ENCODE data around the gene JUND.
A peak's percentile ranks its signal among the peaks of the same experiment; 100 is the strongest.

Gene JUND

GRCh38 chr19:18291019-18291524 is 9.7 kb upstream of the JUND start:
- TF ChIP-seq, protein P1, sequence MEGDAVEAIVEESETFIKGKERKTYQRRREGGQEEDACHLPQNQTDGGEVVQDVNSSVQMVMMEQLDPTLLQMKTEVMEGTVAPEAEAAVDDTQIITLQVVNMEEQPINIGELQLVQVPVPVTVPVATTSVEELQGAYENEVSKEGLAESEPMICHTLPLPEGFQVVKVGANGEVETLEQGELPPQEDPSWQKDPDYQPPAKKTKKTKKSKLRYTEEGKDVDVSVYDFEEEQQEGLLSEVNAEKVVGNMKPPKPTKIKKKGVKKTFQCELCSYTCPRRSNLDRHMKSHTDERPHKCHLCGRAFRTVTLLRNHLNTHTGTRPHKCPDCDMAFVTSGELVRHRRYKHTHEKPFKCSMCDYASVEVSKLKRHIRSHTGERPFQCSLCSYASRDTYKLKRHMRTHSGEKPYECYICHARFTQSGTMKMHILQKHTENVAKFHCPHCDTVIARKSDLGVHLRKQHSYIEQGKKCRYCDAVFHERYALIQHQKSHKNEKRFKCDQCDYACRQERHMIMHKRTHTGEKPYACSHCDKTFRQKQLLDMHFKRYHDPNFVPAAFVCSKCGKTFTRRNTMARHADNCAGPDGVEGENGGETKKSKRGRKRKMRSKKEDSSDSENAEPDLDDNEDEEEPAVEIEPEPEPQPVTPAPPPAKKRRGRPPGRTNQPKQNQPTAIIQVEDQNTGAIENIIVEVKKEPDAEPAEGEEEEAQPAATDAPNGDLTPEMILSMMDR (IDR thresholded peaks at IDR 0.05), result no peak
- peaks cover 8 to 43% (median 38%) of the 10 kb centered on the region in 4 donors for H3K4me1 ChIP-seq

DNA sequence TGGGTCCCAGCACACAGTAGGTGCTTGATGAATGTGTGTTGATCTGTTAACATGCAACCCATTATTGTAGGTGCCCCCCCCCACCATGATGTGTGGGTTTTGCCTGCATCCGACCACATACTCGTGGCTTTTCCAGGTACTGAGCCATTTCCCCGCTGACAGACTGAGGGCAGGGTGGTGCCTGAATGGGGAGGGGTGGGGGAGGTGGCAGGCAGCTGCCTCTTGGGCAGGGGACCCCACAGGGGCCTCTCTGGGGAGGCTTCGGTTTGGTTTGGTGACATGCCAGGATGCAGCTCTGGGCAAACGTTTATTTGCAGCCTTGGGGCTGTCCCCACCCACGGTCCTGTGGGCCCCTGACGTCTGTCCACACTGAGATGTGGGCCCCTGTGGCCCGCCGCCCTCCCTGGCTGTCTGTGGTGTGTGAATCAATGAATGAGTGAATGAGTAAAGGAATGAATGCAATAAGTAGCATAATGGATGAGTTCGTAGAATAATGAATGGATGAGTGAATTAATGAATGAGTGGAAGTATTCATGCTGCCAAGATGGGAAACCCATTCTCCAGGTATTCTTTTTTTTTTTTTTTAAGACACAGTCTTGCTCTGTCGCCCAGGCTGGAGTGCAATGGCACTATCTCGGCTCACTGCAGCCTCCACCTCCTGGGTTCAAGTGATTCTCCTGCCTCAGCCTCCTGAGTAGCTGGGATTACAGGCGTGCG is 9.0 kb upstream of the JUND start:
- H3K27ac ChIP-seq, result peak overlapping the region; percentile 95 to 99
- peaks cover 8 to 46% (median 38%) of the 10 kb centered on the region in 4 donors for H3K4me1 ChIP-seq
- intact Hi-C loops (cut with DNase I; ENCODE audit: low total_unique reads), result no loop called here
- no peak overlapping the region for H3K4me3 ChIP-seq
- no peaks in the 10 kb centered on the region for H3K36me3 ChIP-seq
- TF ChIP-seq, protein P1 (IDR thresholded peaks at IDR 0.05), result no peak
- H3K27me3 ChIP-seq, result no peaks in the 10 kb centered on the region
- peak in 1 of 2 donors; percentile 90 for DNase-seq
- no peaks in the 10 kb centered on the region for H3K9me3 ChIP-seq

More at GRCh38 chr19:18291019-18291524, 9.7 kb upstream of the JUND start:
- peak in 1 of 2 donors; percentile 77 for DNase-seq
- H3K9me3 ChIP-seq, result no peaks in the 10 kb centered on the region
- no peaks in the 10 kb centered on the region for H3K36me3 ChIP-seq
- intact Hi-C loops (cut with DNase I; ENCODE audit: low total_unique reads), result no loop called here
- no peaks in the 10 kb centered on the region for H3K27me3 ChIP-seq
- peak overlapping the region; percentile 64 for H3K4me3 ChIP-seq
- H3K27ac ChIP-seq, result peak overlapping the region; percentile 95 to 99

- H3K4me1 ChIP-seq, result peaks cover 8 to 54% (median 41%) of the 10 kb centered on the region in 4 donors
- H3K36me3 ChIP-seq, result no peaks in the 10 kb centered on the region
- peak overlapping the region; percentile 95 to 99 for H3K27ac ChIP-seq
- H3K4me3 ChIP-seq, result no peak overlapping the region
- no peak for DNase-seq
- intact Hi-C loops (cut with DNase I; ENCODE audit: low total_unique reads), result no loop called here
- no peaks in the 10 kb centered on the region for H3K27me3 ChIP-seq
- TF ChIP-seq, protein P1 (IDR thresholded peaks at IDR 0.05), result no peak
- H3K9me3 ChIP-seq, result no peaks in the 10 kb centered on the region
Observed at GRCh38 chr19:18289471-18290301, 8.3 kb upstream of the JUND start.

DNA sequence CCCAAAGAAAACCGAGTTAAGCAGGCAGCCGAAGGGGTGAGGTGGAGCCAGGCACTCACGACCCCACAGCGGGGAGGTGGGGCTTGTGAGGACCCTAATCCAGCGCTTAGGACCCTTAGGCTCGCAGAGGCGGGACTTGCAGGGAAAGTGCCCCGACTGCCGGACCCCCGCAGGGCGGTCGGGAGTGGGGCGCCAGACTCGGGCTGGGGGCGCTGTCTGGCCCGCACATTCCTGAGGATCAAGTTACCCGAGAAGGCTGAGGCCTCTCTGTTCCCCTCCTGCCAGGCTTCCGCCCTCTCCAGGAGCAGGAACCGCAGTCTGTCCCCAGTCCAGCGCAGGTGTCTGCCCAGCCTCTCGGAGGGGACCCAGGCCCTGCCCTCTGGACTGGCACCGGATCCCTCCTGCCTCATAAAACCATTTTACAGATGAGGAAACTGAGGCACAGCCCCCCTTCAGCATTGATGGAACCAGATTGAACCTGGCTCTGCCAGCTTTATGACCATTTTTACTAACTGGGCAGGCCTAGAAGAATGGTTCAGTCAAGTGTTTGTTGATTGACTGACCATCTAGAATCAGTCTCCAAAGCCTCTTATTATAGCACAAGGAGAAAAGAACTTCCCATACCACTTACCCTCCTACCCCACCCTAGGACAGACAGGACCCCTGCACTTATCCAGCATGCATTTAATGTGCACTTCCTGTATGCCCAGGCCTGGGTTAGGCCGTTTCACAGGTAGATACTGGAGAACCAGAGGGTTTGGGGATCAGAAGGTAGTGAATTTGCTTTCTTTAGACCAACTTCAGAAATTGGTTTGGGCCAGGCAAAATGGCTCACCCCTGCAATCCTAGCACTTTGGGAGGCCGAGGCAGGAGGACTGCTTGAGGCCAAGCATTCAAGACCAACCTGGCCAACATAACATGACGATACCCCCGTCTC is 6.7 kb upstream of the JUND start:
- H3K36me3 ChIP-seq, result no peaks in the 10 kb centered on the region
- H3K4me3 ChIP-seq, result no peak overlapping the region
- intact Hi-C loops (cut with DNase I; ENCODE audit: low total_unique reads), result no loop called here
- H3K9me3 ChIP-seq, result no peaks in the 10 kb centered on the region
- DNase-seq, result no peak
- peak overlapping the region; percentile 49 to 95 for H3K27ac ChIP-seq
- H3K4me1 ChIP-seq, result peaks cover under 1 to 51% (median 32%) of the 10 kb centered on the region in 4 donors
- H3K27me3 ChIP-seq, result no peaks in the 10 kb centered on the region
- TF ChIP-seq, protein P1 (IDR thresholded peaks at IDR 0.05), result no peak

Data from tibial artery (tissue), 4 donors.